Naive thymus-derived CD8-positive, alpha-beta T cell (primary cell): ENCODE results near the gene VAT1. TPM values are rescaled to one million over a fixed set of nuclear protein-coding genes. Genes with fewer than 3 reads are reported as not detected.
"Not testable (repeated sequence)": the region's sequence is repeated elsewhere in the genome, so short reads cannot be mapped to it uniquely, and the experiment has no call there.

ENCODE experiments used
- ATAC-seq, 2 donors: fragments of 150-1000 bp; cut with Tn5 transposase in 1 of 2; sonication (Bioruptor Pico), chemical (Tn5 transposase) in 1 of 2; 1 replicate in 1 of 2; 2 replicates in 1 of 2; pipeline ENCODE4 v1.10.0; 2021; ENCODE audit warnings: mild to moderate bottlenecking in 2 of 2, moderate library complexity in 2 of 2
- POLR2A ChIA-PET: fragments of 350-600 bp; sonication (Branson Sonifier 250); formaldehyde crosslinking; loops from one replicate; lab custom pipeline; 2021; ENCODE audit warnings: antibody characterized with exemption; lab: Charles Lee
- DNase-seq, 10 donors: peaks; one replicate each; pipeline versions ENCODE4 v3.0.0 to v3.0.0-alpha.2; 2020 to 2022
- H3K27ac Mint-ChIP-seq, 10 donors: one replicate each; pipeline ENCODE4 v1.8.0; 2020 to 2022; ENCODE audit warnings: mild to moderate bottlenecking in 10 of 10, mixed read lengths in 10 of 10, moderate library complexity in 4 of 10, inconsistent platforms in 1 of 10
- H3K27me3 Mint-ChIP-seq, 5 donors: one replicate each; pipeline ENCODE4 v1.8.0; 2021 to 2022; ENCODE audit warnings: mixed read lengths in 5 of 5
- H3K36me3 Mint-ChIP-seq, 3 donors: one replicate each; pipeline ENCODE4 v1.8.0; 2020 to 2022; ENCODE audit warnings: mixed read lengths in 3 of 3, mild to moderate bottlenecking in 2 of 3, inconsistent platforms in 1 of 3
- H3K4me1 Mint-ChIP-seq, 4 donors: one replicate each; pipeline ENCODE4 v1.8.0; 2021 to 2022; ENCODE audit warnings: mixed read lengths in 4 of 4
- H3K4me3 Mint-ChIP-seq, 10 donors: one replicate each; pipeline ENCODE4 v1.8.0; 2020 to 2022; ENCODE audit warnings: mild to moderate bottlenecking in 10 of 10, mixed read lengths in 10 of 10, moderate library complexity in 6 of 10, inconsistent platforms in 1 of 10
- H3K9me3 Mint-ChIP-seq, 9 donors: one replicate each; pipeline ENCODE4 v1.8.0; 2020 to 2022; ENCODE audit warnings: mixed read lengths in 9 of 9, mild to moderate bottlenecking in 3 of 9, inconsistent platforms in 1 of 9, moderate library complexity in 1 of 9
- polyA plus RNA-seq, 3 donors: library from polyadenylated mRNA; unstranded; fragments of 300-500 nt; fragmentation: Illumina TruSeq; gene quantifications; one replicate each; pipeline ENCODE4 v1.2.3, GENCODE V29; 2021
- total RNA-seq, 8 experiments: library from RNA in 2 of 8; stranded (reverse) in 2 of 8; gene quantifications; one replicate each; pipeline ENCODE4 v1.2.3 and lab custom pipeline; 2021 to 2026

The VAT1 gene
- total and polyA plus RNA-seq, 5 experiments from 2014 or later = 24.7 to 42.2 (median 33.9) TPM

GRCh38 chr17:42975701-42976100, 46.5 kb downstream of the VAT1 start:
- ATAC-seq, POLR2A ChIA-PET, H3K4me3 Mint-ChIP-seq, H3K36me3 Mint-ChIP-seq, DNase-seq, H3K9me3 Mint-ChIP-seq, H3K27me3 Mint-ChIP-seq: not testable (repeated sequence)
- H3K4me1 Mint-ChIP-seq = peaks cover 7 to 19% (median 14%) of the 10 kb centered on the region in 4 donors
- H3K27ac Mint-ChIP-seq = peak overlapping the region in 1 of 10 donors; percentile 14

GRCh38 chr17:42975265-42975664, 46.9 kb downstream of the VAT1 start:
- ATAC-seq (no peak), DNase-seq (no peak)
- H3K4me1 Mint-ChIP-seq = peaks cover 5 to 14% (median 12%) of the 10 kb centered on the region in 4 donors
- H3K27me3 Mint-ChIP-seq = peaks cover 0 to 2% (median 0%) of the 10 kb centered on the region in 5 donors
- peak overlapping the region in 2 of 10 donors; percentile 48 to 83 for H3K27ac Mint-ChIP-seq
- no peaks in the 10 kb centered on the region for H3K9me3 Mint-ChIP-seq
- POLR2A ChIA-PET = interaction anchor here (0.7 to 1.2 kb wide), 2 partner anchors 196 to 1321 kb away, joined by 3 read pairs; partner anchors contain the start of gene NBR1
- no peaks in the 10 kb centered on the region for H3K36me3 Mint-ChIP-seq
- H3K4me3 Mint-ChIP-seq = no peak overlapping the region

GRCh38 chr17:42973323-42973722, 48.9 kb downstream of the VAT1 start:
- DNase-seq, H3K4me1 Mint-ChIP-seq, H3K9me3 Mint-ChIP-seq, H3K27ac Mint-ChIP-seq, H3K4me3 Mint-ChIP-seq, H3K27me3 Mint-ChIP-seq, H3K36me3 Mint-ChIP-seq, ATAC-seq, POLR2A ChIA-PET: not testable (repeated sequence)

DNA sequence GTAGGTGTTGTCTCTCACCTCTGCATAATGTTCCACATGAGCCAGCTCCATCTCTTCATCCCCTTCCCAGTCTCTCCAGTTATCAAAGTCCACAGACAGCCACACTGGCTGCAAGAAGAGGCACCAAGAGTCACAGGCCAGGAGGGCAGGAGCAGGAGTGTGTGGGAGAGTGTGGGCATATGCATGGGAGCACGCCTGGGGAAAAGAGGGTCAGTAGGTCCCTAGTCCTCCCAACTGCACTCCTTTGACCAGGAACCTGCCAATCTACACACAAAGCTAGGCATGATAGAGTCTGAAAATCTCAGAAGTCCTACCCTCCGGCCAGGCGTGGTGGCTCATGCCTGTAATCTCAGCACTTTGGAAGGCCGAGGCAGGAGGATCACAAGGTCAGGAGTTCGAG, 50.6 kb downstream of the VAT1 start:
- Mint-ChIP-seq H3K4me1 (peaks cover 0 to 2% (median 0%) of the 10 kb centered on the region in 4 donors), H3K27ac (no peak overlapping the region), H3K27me3 (peaks cover 0 to 2% (median 0%) of the 10 kb centered on the region in 5 donors), H3K36me3 (no peaks in the 10 kb centered on the region), H3K4me3 (no peak overlapping the region), H3K9me3 (no peaks in the 10 kb centered on the region)
- ATAC-seq (no peak), DNase-seq (no peak)
- POLR2A ChIA-PET = no interaction called here

- DNase-seq (no peak), ATAC-seq (no peak)
- Mint-ChIP-seq H3K27ac (no peak overlapping the region), H3K36me3 (no peaks in the 10 kb centered on the region), H3K9me3 (no peaks in the 10 kb centered on the region), H3K27me3 (peaks cover 0 to 4% (median 0%) of the 10 kb centered on the region in 5 donors), H3K4me1 (peaks cover 4 to 7% (median 6%) of the 10 kb centered on the region in 4 donors), H3K4me3 (no peak overlapping the region)
- POLR2A ChIA-PET = interaction anchor here (1.1 kb wide), 1 partner anchor 11 kb away, joined by 5 read pairs; the partner anchor contains the start of gene PTGES3L
Measured at GRCh38 chr17:42969001-42969581, 53.1 kb downstream of the VAT1 start.

DNA sequence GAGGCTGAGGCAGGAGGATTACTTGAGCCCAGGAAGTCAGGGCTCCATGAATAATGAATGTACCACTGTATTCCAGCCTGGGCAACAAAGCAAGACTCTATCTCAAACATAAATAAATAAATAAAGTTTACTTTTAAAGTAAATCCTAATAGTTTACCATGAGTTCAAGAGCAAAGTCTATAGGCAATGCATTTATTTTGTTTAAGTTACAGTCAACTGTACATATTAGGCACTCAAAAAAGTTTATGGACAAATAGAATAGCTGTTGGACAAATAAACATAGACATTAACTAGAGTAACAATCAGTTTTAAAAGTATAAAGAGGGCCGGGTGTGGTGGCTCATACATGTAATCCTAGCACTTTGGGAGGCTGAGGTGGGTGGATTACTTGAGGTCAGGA, 54.3 kb downstream of the VAT1 start:
- Mint-ChIP-seq H3K27ac (no peak overlapping the region), H3K4me1 (peaks cover 8 to 16% (median 16%) of the 10 kb centered on the region in 4 donors), H3K4me3 (no peak overlapping the region), H3K9me3 (no peaks in the 10 kb centered on the region), H3K36me3 (peaks cover 0 to 4% (median 0%) of the 10 kb centered on the region in 3 donors), H3K27me3 (peaks cover 0 to 4% (median 0%) of the 10 kb centered on the region in 5 donors)
- POLR2A ChIA-PET = interaction anchor here (0.7 to 1.1 kb wide), 2 partner anchors 12 to 33 kb away, joined by 3 to 5 read pairs; partner anchors contain the start of gene PTGES3L
- DNase-seq (no peak), ATAC-seq (no peak)

Other genes with a start within 250 kb of the VAT1 start
- 10 to 100 TPM; 51.0 to 55.2 TPM for gene VPS25, start 248.9 kb downstream of the VAT1 start, total RNA-seq
- 10 to 100 TPM; 43.9 to 64.5 (median 56.3) TPM for gene VPS25, start 248.9 kb downstream of the VAT1 start, polyA plus RNA-seq
- gene WNK4, start 241.8 kb downstream of the VAT1 start, total RNA-seq = under 1 TPM; 0.27 to 0.62 TPM
- under 1 TPM in 1 of 3 donors, not detected in 2; 0.09 TPM for gene WNK4, start 241.8 kb downstream of the VAT1 start, polyA plus RNA-seq
- 10 to 100 TPM; 26.7 to 27.0 TPM for gene COA3, start 223.7 kb downstream of the VAT1 start, total RNA-seq
- gene COA3, start 223.7 kb downstream of the VAT1 start, polyA plus RNA-seq = 100 to 1,000 TPM; 106 to 119 (median 118) TPM
- gene CNTD1, start 223.5 kb downstream of the VAT1 start, total RNA-seq = not detected
- gene CNTD1, start 223.5 kb downstream of the VAT1 start, polyA plus RNA-seq = under 1 TPM; 0.12 to 0.52 (median 0.24) TPM
- 100 to 1,000 TPM; 103 to 109 TPM for gene BECN1, start 198.1 kb downstream of the VAT1 start, total RNA-seq
- 100 to 1,000 TPM; 106 to 124 (median 123) TPM for gene BECN1, start 198.1 kb downstream of the VAT1 start, polyA plus RNA-seq
- 10 to 100 TPM; 65.3 to 67.3 TPM for gene PSME3, start 189.0 kb downstream of the VAT1 start, total RNA-seq
- gene PSME3, start 189.0 kb downstream of the VAT1 start, polyA plus RNA-seq = 100 to 1,000 TPM; 117 to 123 (median 120) TPM
- 1 to 10 TPM; 4.0 to 4.2 TPM for gene AOC2, start 177.8 kb downstream of the VAT1 start, total RNA-seq
- under 1 TPM; 0.06 to 0.63 (median 0.12) TPM for gene AOC2, start 177.8 kb downstream of the VAT1 start, polyA plus RNA-seq
- 1 to 10 TPM; 1.6 TPM for gene AOC3, start 171.2 kb downstream of the VAT1 start, total RNA-seq
- gene AOC3, start 171.2 kb downstream of the VAT1 start, polyA plus RNA-seq = under 1 TPM in 1 of 3 donors, not detected in 2; 0.13 TPM
- gene G6PC1, start 121.6 kb downstream of the VAT1 start, total RNA-seq = not detected
- gene G6PC1, start 121.6 kb downstream of the VAT1 start, polyA plus RNA-seq = not detected
- 10 to 100 TPM; 60.3 to 70.4 TPM for gene AARSD1, start 57.9 kb downstream of the VAT1 start, total RNA-seq
- gene AARSD1, start 57.9 kb downstream of the VAT1 start, polyA plus RNA-seq = 10 to 100 TPM; 40.5 to 56.2 (median 45.2) TPM
- under 1 TPM; 0.38 to 0.49 TPM for gene PTGES3L, start 42.3 kb downstream of the VAT1 start, total RNA-seq
- gene PTGES3L, start 42.3 kb downstream of the VAT1 start, polyA plus RNA-seq = under 1 TPM in 2 of 3 donors, not detected in 1; 0.30 to 0.51 TPM
- gene RUNDC1, start 41.8 kb downstream of the VAT1 start, total RNA-seq = 10 to 100 TPM; 18.6 to 18.8 TPM
- gene RUNDC1, start 41.8 kb downstream of the VAT1 start, polyA plus RNA-seq = 10 to 100 TPM; 11.8 to 15.9 (median 14.6) TPM
- 1,000 to 10,000 TPM; 1,609 to 1,640 TPM for gene RPL27, start 24.0 kb downstream of the VAT1 start, total RNA-seq
- gene RPL27, start 24.0 kb downstream of the VAT1 start, polyA plus RNA-seq = 1,000 to 10,000 TPM; 2,416 to 2,846 (median 2,434) TPM
- gene IFI35, start 15.6 kb downstream of the VAT1 start, total RNA-seq = 10 to 100 TPM; 35.7 to 39.1 TPM
- gene IFI35, start 15.6 kb downstream of the VAT1 start, polyA plus RNA-seq = 10 to 100 TPM; 44.8 to 49.8 (median 47.2) TPM
- under 1 TPM in 1 of 2 experiments, not detected in 1; 0.16 TPM for gene RND2, start 2.8 kb upstream of the VAT1 start, total RNA-seq
- under 1 TPM in 2 of 3 donors, not detected in 1; 0.08 to 0.09 TPM for gene RND2, start 2.8 kb upstream of the VAT1 start, polyA plus RNA-seq
- 1 to 10 TPM; 5.8 to 6.2 TPM for gene BRCA1, start 103.0 kb upstream of the VAT1 start, total RNA-seq
- 1 to 10 TPM in 2 of 3 donors, under 1 TPM in 1; 0.35 to 1.8 (median 1.2) TPM for gene BRCA1, start 103.0 kb upstream of the VAT1 start, polyA plus RNA-seq
- 10 to 100 TPM; 81.3 to 88.0 TPM for gene NBR1, start 148.8 kb upstream of the VAT1 start, total RNA-seq
- gene NBR1, start 148.8 kb upstream of the VAT1 start, polyA plus RNA-seq = 10 to 100 TPM; 63.3 to 73.2 (median 68.1) TPM
- 10 to 100 TPM; 17.3 to 18.0 TPM for gene TMEM106A, start 189.5 kb upstream of the VAT1 start, total RNA-seq
- gene TMEM106A, start 189.5 kb upstream of the VAT1 start, polyA plus RNA-seq = 1 to 10 TPM; 4.1 to 5.5 (median 4.2) TPM
- 1 to 10 TPM; 1.4 to 2.1 TPM for gene CCDC200, start 206.2 kb upstream of the VAT1 start, total RNA-seq
- gene CCDC200, start 206.2 kb upstream of the VAT1 start, polyA plus RNA-seq = under 1 TPM in 2 of 3 donors, not detected in 1; 0.69 to 0.73 TPM
- 1,000 to 10,000 TPM; 8,620 to 8,904 TPM for gene RNU2-1, start 211.6 kb upstream of the VAT1 start, total RNA-seq
- not detected for gene RNU2-1, start 211.6 kb upstream of the VAT1 start, polyA plus RNA-seq